ENCODE measurements around the gene IL1RAPL1.

DNA sequence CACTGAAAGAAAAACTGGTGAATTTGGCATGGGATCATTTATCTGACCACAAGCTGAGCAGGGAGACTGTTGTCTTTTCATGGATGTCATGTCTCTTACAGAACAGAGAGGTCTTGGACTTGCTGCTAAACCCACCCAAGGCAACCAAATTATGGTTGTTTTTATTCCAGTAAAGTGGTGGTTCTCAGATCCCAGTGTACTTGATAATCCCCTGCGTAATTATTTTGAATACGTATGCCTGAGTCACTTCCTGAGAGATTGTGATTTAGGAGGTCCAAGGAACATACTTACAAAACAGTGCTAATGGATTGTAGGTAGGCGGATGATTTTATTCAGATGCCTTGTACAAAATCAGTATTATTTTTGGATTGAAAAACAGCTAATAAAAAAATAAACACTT is 585.6 kb downstream of the IL1RAPL1 start:
- TF ChIP-seq, protein P1, sequence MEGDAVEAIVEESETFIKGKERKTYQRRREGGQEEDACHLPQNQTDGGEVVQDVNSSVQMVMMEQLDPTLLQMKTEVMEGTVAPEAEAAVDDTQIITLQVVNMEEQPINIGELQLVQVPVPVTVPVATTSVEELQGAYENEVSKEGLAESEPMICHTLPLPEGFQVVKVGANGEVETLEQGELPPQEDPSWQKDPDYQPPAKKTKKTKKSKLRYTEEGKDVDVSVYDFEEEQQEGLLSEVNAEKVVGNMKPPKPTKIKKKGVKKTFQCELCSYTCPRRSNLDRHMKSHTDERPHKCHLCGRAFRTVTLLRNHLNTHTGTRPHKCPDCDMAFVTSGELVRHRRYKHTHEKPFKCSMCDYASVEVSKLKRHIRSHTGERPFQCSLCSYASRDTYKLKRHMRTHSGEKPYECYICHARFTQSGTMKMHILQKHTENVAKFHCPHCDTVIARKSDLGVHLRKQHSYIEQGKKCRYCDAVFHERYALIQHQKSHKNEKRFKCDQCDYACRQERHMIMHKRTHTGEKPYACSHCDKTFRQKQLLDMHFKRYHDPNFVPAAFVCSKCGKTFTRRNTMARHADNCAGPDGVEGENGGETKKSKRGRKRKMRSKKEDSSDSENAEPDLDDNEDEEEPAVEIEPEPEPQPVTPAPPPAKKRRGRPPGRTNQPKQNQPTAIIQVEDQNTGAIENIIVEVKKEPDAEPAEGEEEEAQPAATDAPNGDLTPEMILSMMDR (IDR thresholded peaks at IDR 0.05) = no peak
- no peak for TF ChIP-seq ZFX (IDR thresholded peaks at IDR 0.05; ENCODE audit: borderline replicate concordance)
